ENCODE measurements around the gene FAF1.

- TF ChIP-seq USF1 (IDR thresholded peaks at IDR 0.05; ENCODE audit: borderline replicate concordance, low read depth): no peak
- no peak for TF ChIP-seq POLR2AphosphoS5 (IDR thresholded peaks at IDR 0.05; ENCODE audit: low read depth, low read length)
- TF ChIP-seq GATA2 (CRISPR knock-in tag; IDR thresholded peaks at IDR 0.05): no peak
- TF ChIP-seq, protein P1, sequence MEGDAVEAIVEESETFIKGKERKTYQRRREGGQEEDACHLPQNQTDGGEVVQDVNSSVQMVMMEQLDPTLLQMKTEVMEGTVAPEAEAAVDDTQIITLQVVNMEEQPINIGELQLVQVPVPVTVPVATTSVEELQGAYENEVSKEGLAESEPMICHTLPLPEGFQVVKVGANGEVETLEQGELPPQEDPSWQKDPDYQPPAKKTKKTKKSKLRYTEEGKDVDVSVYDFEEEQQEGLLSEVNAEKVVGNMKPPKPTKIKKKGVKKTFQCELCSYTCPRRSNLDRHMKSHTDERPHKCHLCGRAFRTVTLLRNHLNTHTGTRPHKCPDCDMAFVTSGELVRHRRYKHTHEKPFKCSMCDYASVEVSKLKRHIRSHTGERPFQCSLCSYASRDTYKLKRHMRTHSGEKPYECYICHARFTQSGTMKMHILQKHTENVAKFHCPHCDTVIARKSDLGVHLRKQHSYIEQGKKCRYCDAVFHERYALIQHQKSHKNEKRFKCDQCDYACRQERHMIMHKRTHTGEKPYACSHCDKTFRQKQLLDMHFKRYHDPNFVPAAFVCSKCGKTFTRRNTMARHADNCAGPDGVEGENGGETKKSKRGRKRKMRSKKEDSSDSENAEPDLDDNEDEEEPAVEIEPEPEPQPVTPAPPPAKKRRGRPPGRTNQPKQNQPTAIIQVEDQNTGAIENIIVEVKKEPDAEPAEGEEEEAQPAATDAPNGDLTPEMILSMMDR (IDR thresholded peaks at IDR 0.05): no peak
- no peak for TF ChIP-seq YY1 (IDR thresholded peaks at IDR 0.05; ENCODE audit: low read depth)
Measured at GRCh38 chr1:50622259-50622658, 337.8 kb downstream of the FAF1 start.
